Trophoblast cell (in vitro differentiated cells and primary cell): ENCODE data around the gene MRPS2.
A peak's percentile ranks its signal among the peaks of the same experiment; 100 is the strongest.
"Not testable (repeated sequence)": the region's sequence is repeated elsewhere in the genome, so short reads cannot be mapped to it uniquely, and the experiment has no call there.

Source experiments
- DNase-seq, 2 donors: peaks; one replicate each; pipeline ENCODE4 v3.0.0-alpha.2; 2016
- H2AFZ ChIP-seq: 2 replicates; pipeline ENCODE4 v1.6.1; 2013; ENCODE audit warnings: low read length, moderate library complexity, mild to moderate bottlenecking; ENCODE audit not compliant: insufficient read depth, poor library complexity
- H2AK5ac ChIP-seq: 2 replicates; pipeline ENCODE4 v1.6.1; 2013; ENCODE audit warnings: mild to moderate bottlenecking, low read length
- H2BK120ac ChIP-seq: 2 replicates; pipeline ENCODE4 v1.6.1; 2013; ENCODE audit warnings: low read length, mild to moderate bottlenecking, moderate library complexity; ENCODE audit not compliant: insufficient read depth, poor library complexity
- H2BK12ac ChIP-seq: 2 replicates; pipeline ENCODE4 v1.6.1; 2013; ENCODE audit warnings: mild to moderate bottlenecking, low read length, moderate library complexity
- H2BK5ac ChIP-seq: 2 replicates; pipeline ENCODE4 v1.6.1; 2013; ENCODE audit warnings: low read length, low read depth, moderate library complexity, mild to moderate bottlenecking; ENCODE audit not compliant: poor library complexity
- H3K14ac ChIP-seq: 2 replicates; pipeline ENCODE4 v1.6.1; 2013; ENCODE audit warnings: mild to moderate bottlenecking, low read length
- H3K18ac ChIP-seq: 2 replicates; pipeline ENCODE4 v1.6.1; 2013; ENCODE audit warnings: mild to moderate bottlenecking, low read length
- H3K23ac ChIP-seq: 2 replicates; pipeline ENCODE4 v1.6.1; 2013; ENCODE audit warnings: low read length
- H3K27ac ChIP-seq: 2 replicates; pipeline ENCODE4 v1.5.1; 2013; ENCODE audit warnings: low read depth, mild to moderate bottlenecking, inconsistent platforms, low read length, moderate library complexity
- H3K27me3 ChIP-seq: 2 replicates; pipeline ENCODE4 v1.6.1; 2013; ENCODE audit warnings: inconsistent platforms, mild to moderate bottlenecking, low read length, moderate library complexity; ENCODE audit not compliant: insufficient read depth
- H3K36me3 ChIP-seq, 2 experiments: 1 replicate in 1 of 2; 2 replicates in 1 of 2; pipeline ENCODE4 v1.6.1; 2013; ENCODE audit warnings: low read length in 2 of 2, mild to moderate bottlenecking in 2 of 2, moderate library complexity in 1 of 2; ENCODE audit not compliant: insufficient read depth in 2 of 2, control insufficient read depth in 1 of 2
- H3K4ac ChIP-seq: 2 replicates; pipeline ENCODE4 v1.6.1; 2013; ENCODE audit warnings: low read depth, mild to moderate bottlenecking, low read length, moderate library complexity
- H3K4me1 ChIP-seq, 2 experiments: 1 replicate in 1 of 2; 2 replicates in 1 of 2; pipeline ENCODE4 v1.6.1; 2013; ENCODE audit warnings: low read length in 2 of 2, mild to moderate bottlenecking in 2 of 2, moderate library complexity in 1 of 2; ENCODE audit not compliant: insufficient read depth in 2 of 2, control insufficient read depth in 1 of 2
- H3K4me2 ChIP-seq: 2 replicates; pipeline ENCODE4 v1.6.1; 2013; ENCODE audit warnings: inconsistent platforms, mild to moderate bottlenecking, low read length, moderate library complexity
- H3K4me3 ChIP-seq: 2 replicates; pipeline ENCODE4 v1.5.1; 2013; ENCODE audit warnings: mild to moderate bottlenecking, low read depth, low read length, inconsistent platforms
- H3K79me1 ChIP-seq: one replicate; pipeline ENCODE4 v1.6.1; 2013; ENCODE audit warnings: low read length
- H3K79me2 ChIP-seq: 2 replicates; pipeline ENCODE4 v1.6.1; 2013; ENCODE audit warnings: low read length, mild to moderate bottlenecking; ENCODE audit not compliant: control insufficient read depth, insufficient read depth, poor library complexity
- H3K9ac ChIP-seq: 2 replicates; pipeline ENCODE4 v1.6.1; 2013; ENCODE audit warnings: mild to moderate bottlenecking, low read length
- H3K9me3 ChIP-seq: 2 replicates; pipeline ENCODE4 v1.6.1; 2013; ENCODE audit warnings: low read depth, mild to moderate bottlenecking, control low read depth, inconsistent platforms, low read length; ENCODE audit not compliant: insufficient read depth
- H4K12ac ChIP-seq: 2 replicates; pipeline ENCODE4 v1.6.1; 2013; ENCODE audit warnings: low read depth, mild to moderate bottlenecking, low read length, moderate library complexity
- H4K8ac ChIP-seq: 2 replicates; pipeline ENCODE4 v1.6.1; 2013; ENCODE audit warnings: low read depth, mild to moderate bottlenecking, low read length, moderate library complexity
- H4K91ac ChIP-seq: one replicate; pipeline ENCODE4 v1.6.1; 2013; ENCODE audit warnings: low read depth, mild to moderate bottlenecking, low read length, moderate library complexity
- WGBS: extraction: QIAGEN DNeasy Blood & Tissue Kit; methylation state at CpG from one replicate; pipeline ENCODE4 v1.1.7; 2013; ENCODE audit warnings: missing lambda C conversion rate; ENCODE audit not compliant: insufficient read length, insufficient coverage; ENCODE audit errors: extremely low coverage; 5-methylcytosine and 5-hydroxymethylcytosine counted together

The MRPS2 gene

GRCh38 chr9:135534826-135535225 is 34.3 kb downstream of the MRPS2 start:
- no CpG with 5 or more reads among the region's 4 CpGs for WGBS
- H3K79me2 ChIP-seq, H2AFZ ChIP-seq, H3K4ac ChIP-seq, H2BK5ac ChIP-seq, H3K23ac ChIP-seq, H3K9me3 ChIP-seq, H3K36me3 ChIP-seq, H3K4me2 ChIP-seq, H3K27ac ChIP-seq, H2AK5ac ChIP-seq, H2BK120ac ChIP-seq, H3K4me3 ChIP-seq, H3K14ac ChIP-seq, H4K12ac ChIP-seq, H3K27me3 ChIP-seq, H3K9ac ChIP-seq, H4K8ac ChIP-seq, DNase-seq, H3K18ac ChIP-seq, H3K79me1 ChIP-seq: not testable (repeated sequence)
- Histone ChIP-seq H4K91ac (peak overlapping the region; percentile 29), H2BK12ac (peak overlapping the region; percentile 1), H3K4me1 (peaks cover 0 to 15% of the 10 kb centered on the region in 2 experiments)

GRCh38 chr9:135535631-135536030 is 35.1 kb downstream of the MRPS2 start:
- H3K9me3 ChIP-seq, H2AK5ac ChIP-seq, H3K23ac ChIP-seq, H3K4me3 ChIP-seq, H3K36me3 ChIP-seq, H3K27ac ChIP-seq, H3K14ac ChIP-seq, H3K4me2 ChIP-seq, H2BK120ac ChIP-seq, DNase-seq, H2AFZ ChIP-seq, H3K79me1 ChIP-seq, H2BK12ac ChIP-seq, H3K27me3 ChIP-seq, H4K12ac ChIP-seq, H4K8ac ChIP-seq, H3K18ac ChIP-seq, H2BK5ac ChIP-seq, H3K79me2 ChIP-seq, H4K91ac ChIP-seq, H3K4ac ChIP-seq, H3K9ac ChIP-seq: not testable (repeated sequence)
- WGBS = no CpG with 5 or more reads among the region's 13 CpGs
- peaks cover 0 to 15% of the 10 kb centered on the region in 2 experiments for H3K4me1 ChIP-seq

GRCh38 chr9:135536216-135536615 is 35.7 kb downstream of the MRPS2 start:
- Histone ChIP-seq H3K9ac (no peak overlapping the region), H4K12ac (no peak overlapping the region), H3K23ac (no peak overlapping the region), H3K4me3 (no peak overlapping the region), H3K18ac (no peak overlapping the region), H3K9me3 (no peaks in the 10 kb centered on the region), H3K27me3 (no peaks in the 10 kb centered on the region), H3K79me2 (no peaks in the 10 kb centered on the region), H3K4me1 (peaks cover 0 to 15% of the 10 kb centered on the region in 2 experiments), H3K14ac (no peak overlapping the region), H2BK120ac (no peak overlapping the region), H3K79me1 (peaks cover 2% of the 10 kb centered on the region), H4K8ac (no peak overlapping the region), H4K91ac (no peak overlapping the region), H3K27ac (no peak overlapping the region), H3K4ac (no peak overlapping the region), H2BK12ac (no peak overlapping the region), H2BK5ac (no peak overlapping the region), H3K4me2 (no peak overlapping the region), H2AK5ac (no peak overlapping the region), H3K36me3 (no peaks in the 10 kb centered on the region), H2AFZ (no peak overlapping the region)
- no CpG with 5 or more reads among the region's 8 CpGs for WGBS
- no peak for DNase-seq

- H2BK120ac ChIP-seq, H3K36me3 ChIP-seq, H3K27me3 ChIP-seq, H4K8ac ChIP-seq, H3K4me2 ChIP-seq, DNase-seq, H2AFZ ChIP-seq, H4K12ac ChIP-seq, H3K9ac ChIP-seq, H3K18ac ChIP-seq, H2AK5ac ChIP-seq, H3K14ac ChIP-seq, H3K23ac ChIP-seq, H4K91ac ChIP-seq, H2BK5ac ChIP-seq, H3K4me3 ChIP-seq, H3K9me3 ChIP-seq, H3K79me2 ChIP-seq, H2BK12ac ChIP-seq, H3K4ac ChIP-seq: not testable (repeated sequence)
- peaks cover 11% of the 10 kb centered on the region for H3K79me1 ChIP-seq
- peaks cover 7 to 11% of the 10 kb centered on the region in 2 experiments for H3K4me1 ChIP-seq
- WGBS = no CpG with 5 or more reads among the region's 8 CpGs
- peak overlapping the region; percentile 89 for H3K27ac ChIP-seq
Observed at GRCh38 chr9:135543262-135543894, 42.9 kb downstream of the MRPS2 start.
